SK-N-SH treated with all-trans-retinoic acid at 6 μM for 48 hours (cell line): ENCODE measurements around the gene ENDOV.

Experiments
- BACH2 ChIP-seq: fragments of 250-450 bp; sonication (Bioruptor Pico); IDR thresholded peaks from 2 replicates; pipeline ENCODE4 v1.9.0; 2021; ENCODE audit warnings: mild to moderate bottlenecking, borderline replicate concordance
- RARB ChIP-seq: fragments of 250-450 bp; sonication (Bioruptor Pico); IDR thresholded peaks from 2 replicates; pipeline ENCODE4 v1.8.0; 2021; ENCODE audit warnings: mild to moderate bottlenecking, moderate library complexity
- TCF4 ChIP-seq: fragments of 250-450 bp; sonication (Bioruptor Pico); IDR thresholded peaks from 2 replicates; pipeline ENCODE4 v1.8.0; 2021; ENCODE audit warnings: mild to moderate bottlenecking, moderate library complexity, borderline replicate concordance
- ZFP3 ChIP-seq: fragments of 250-450 bp; sonication (Bioruptor Pico); IDR thresholded peaks from 2 replicates; pipeline ENCODE4 v1.5.0; 2020; ENCODE audit warnings: mild to moderate bottlenecking, moderate library complexity
- ZFP30 ChIP-seq: fragments of 450-650 bp; formaldehyde crosslinking; IDR thresholded peaks from 2 replicates; pipeline ENCODE4 v1.5.0; 2022; ENCODE audit warnings: mild to moderate bottlenecking, moderate library complexity
- ZNF70 ChIP-seq: fragments of 450-650 bp; formaldehyde crosslinking; IDR thresholded peaks from 2 replicates; pipeline ENCODE4 v1.5.0; 2020; ENCODE audit warnings: mild to moderate bottlenecking, moderate library complexity
- TF ChIP-seq, protein P1 (sequence below): fragments of 250-450 bp; sonication (Bioruptor Pico); IDR thresholded peaks from 2 replicates; pipeline ENCODE4 v1.8.0; 2020; ENCODE audit warnings: mild to moderate bottlenecking, moderate library complexity, borderline replicate concordance
- TF ChIP-seq, protein P2 (sequence below): fragments of 250-450 bp; sonication (Bioruptor Pico); IDR thresholded peaks from 2 replicates; pipeline ENCODE4 v1.5.0; 2020; ENCODE audit warnings: mild to moderate bottlenecking, moderate library complexity

DNA sequence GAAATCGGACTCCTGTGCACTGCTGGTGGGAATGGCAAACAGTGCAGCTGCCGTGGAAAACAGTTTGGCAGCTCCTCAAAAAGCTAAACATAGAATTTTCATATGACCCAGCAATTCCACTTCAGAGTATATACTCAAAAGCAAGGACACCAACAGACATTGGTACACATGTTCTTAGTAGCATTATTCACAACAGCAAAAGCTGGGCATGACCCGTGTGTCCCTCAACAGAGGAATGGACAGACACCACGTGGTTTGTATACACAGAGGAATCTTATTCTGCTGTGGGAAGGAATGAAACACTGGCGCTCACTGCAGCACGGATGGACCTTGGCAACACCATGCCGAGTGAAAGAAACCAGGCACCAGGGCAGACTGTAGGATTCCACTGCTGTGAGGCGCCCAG, 45.5 kb downstream of the ENDOV start:
- TF ChIP-seq, protein P1, sequence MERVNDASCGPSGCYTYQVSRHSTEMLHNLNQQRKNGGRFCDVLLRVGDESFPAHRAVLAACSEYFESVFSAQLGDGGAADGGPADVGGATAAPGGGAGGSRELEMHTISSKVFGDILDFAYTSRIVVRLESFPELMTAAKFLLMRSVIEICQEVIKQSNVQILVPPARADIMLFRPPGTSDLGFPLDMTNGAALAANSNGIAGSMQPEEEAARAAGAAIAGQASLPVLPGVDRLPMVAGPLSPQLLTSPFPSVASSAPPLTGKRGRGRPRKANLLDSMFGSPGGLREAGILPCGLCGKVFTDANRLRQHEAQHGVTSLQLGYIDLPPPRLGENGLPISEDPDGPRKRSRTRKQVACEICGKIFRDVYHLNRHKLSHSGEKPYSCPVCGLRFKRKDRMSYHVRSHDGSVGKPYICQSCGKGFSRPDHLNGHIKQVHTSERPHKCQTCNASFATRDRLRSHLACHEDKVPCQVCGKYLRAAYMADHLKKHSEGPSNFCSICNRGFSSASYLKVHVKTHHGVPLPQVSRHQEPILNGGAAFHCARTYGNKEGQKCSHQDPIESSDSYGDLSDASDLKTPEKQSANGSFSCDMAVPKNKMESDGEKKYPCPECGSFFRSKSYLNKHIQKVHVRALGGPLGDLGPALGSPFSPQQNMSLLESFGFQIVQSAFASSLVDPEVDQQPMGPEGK (CRISPR knock-in tag), result no peak
- TF ChIP-seq ZNF70 (CRISPR knock-in tag) (no peak), ZFP30 (CRISPR knock-in tag) (no peak), ZFP3 (no peak), TCF4 (CRISPR knock-in tag) (no peak), BACH2 (no peak), RARB (no peak)
- TF ChIP-seq, protein P2, sequence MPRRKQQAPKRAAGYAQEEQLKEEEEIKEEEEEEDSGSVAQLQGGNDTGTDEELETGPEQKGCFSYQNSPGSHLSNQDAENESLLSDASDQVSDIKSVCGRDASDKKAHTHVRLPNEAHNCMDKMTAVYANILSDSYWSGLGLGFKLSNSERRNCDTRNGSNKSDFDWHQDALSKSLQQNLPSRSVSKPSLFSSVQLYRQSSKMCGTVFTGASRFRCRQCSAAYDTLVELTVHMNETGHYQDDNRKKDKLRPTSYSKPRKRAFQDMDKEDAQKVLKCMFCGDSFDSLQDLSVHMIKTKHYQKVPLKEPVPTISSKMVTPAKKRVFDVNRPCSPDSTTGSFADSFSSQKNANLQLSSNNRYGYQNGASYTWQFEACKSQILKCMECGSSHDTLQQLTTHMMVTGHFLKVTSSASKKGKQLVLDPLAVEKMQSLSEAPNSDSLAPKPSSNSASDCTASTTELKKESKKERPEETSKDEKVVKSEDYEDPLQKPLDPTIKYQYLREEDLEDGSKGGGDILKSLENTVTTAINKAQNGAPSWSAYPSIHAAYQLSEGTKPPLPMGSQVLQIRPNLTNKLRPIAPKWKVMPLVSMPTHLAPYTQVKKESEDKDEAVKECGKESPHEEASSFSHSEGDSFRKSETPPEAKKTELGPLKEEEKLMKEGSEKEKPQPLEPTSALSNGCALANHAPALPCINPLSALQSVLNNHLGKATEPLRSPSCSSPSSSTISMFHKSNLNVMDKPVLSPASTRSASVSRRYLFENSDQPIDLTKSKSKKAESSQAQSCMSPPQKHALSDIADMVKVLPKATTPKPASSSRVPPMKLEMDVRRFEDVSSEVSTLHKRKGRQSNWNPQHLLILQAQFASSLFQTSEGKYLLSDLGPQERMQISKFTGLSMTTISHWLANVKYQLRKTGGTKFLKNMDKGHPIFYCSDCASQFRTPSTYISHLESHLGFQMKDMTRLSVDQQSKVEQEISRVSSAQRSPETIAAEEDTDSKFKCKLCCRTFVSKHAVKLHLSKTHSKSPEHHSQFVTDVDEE (CRISPR knock-in tag), result no peak
